HepG2 (cell line): ENCODE measurements around the gene SCYL1. TPM values are rescaled to one million over a fixed set of nuclear protein-coding genes. Genes with fewer than 3 reads are reported as not detected.

Source experiments
- ARNTL ChIP-seq: sonication (generic); formaldehyde crosslinking; IDR thresholded peaks from 2 replicates; pipeline ENCODE4 v1.4.0; 2020; ENCODE audit warnings: mild to moderate bottlenecking, missing genetic modification reagents
- ASH2L ChIP-seq: fragments of 300-600, 200-600 bp; sonication (generic); IDR thresholded peaks from 2 replicates; pipeline ENCODE4 v1.7.0; 2017; ENCODE audit warnings: low read depth, mild to moderate bottlenecking, moderate library complexity, mixed read lengths, low read length; ENCODE audit not compliant: insufficient read length
- CSRNP1 ChIP-seq: sonication (generic); formaldehyde crosslinking; IDR thresholded peaks from 2 replicates; pipeline ENCODE4 v1.8.1; 2023; ENCODE audit warnings: mild to moderate bottlenecking, missing genetic modification reagents
- DMAP1 ChIP-seq: IDR thresholded peaks from 2 replicates; pipeline ENCODE4 v1.6.1; 2016
- HNRNPK ChIP-seq: fragments of 200-400 bp; formaldehyde crosslinking; IDR thresholded peaks from 2 replicates; pipeline ENCODE4 v1.6.1; 2018; ENCODE audit warnings: low read length, low read depth, moderate library complexity, mild to moderate bottlenecking; ENCODE audit not compliant: poor library complexity, severe bottlenecking
- HOXA7 ChIP-seq: sonication (generic); formaldehyde crosslinking; IDR thresholded peaks from 2 replicates; pipeline ENCODE4 v1.8.1; 2022; ENCODE audit warnings: mild to moderate bottlenecking, missing genetic modification reagents, moderate library complexity
- PITX1 ChIP-seq: sonication (generic); formaldehyde crosslinking; IDR thresholded peaks from 2 replicates; pipeline ENCODE4 v1.5.1; 2020; ENCODE audit warnings: mild to moderate bottlenecking, missing genetic modification reagents
- RARG ChIP-seq: sonication (generic); formaldehyde crosslinking; IDR thresholded peaks from 2 replicates; pipeline ENCODE4 v1.4.0; 2020; ENCODE audit warnings: low read depth, mild to moderate bottlenecking, missing genetic modification reagents
- REST ChIP-seq, 2 experiments: IDR thresholded peaks; 2 replicates each; pipeline ENCODE4 v1.6.1; 2011 to 2012; ENCODE audit warnings: low read length in 2 of 2, borderline replicate concordance in 1 of 2, low read depth in 1 of 2, mild to moderate bottlenecking in 1 of 2, moderate library complexity in 1 of 2
- SKIL ChIP-seq: sonication (generic); formaldehyde crosslinking; IDR thresholded peaks from 2 replicates; pipeline ENCODE4 v1.8.0; 2022; ENCODE audit warnings: missing genetic modification reagents, mild to moderate bottlenecking, moderate library complexity, borderline replicate concordance
- STAG1 ChIP-seq: sonication (generic); formaldehyde crosslinking; IDR thresholded peaks from 2 replicates; pipeline ENCODE4 v1.4.0; 2020; ENCODE audit warnings: missing genetic modification reagents
- ZC3H4 ChIP-seq: sonication (generic); formaldehyde crosslinking; IDR thresholded peaks from 2 replicates; pipeline ENCODE4 v1.4.0; 2020; ENCODE audit warnings: missing genetic modification reagents, borderline replicate concordance
- ZFP1 ChIP-seq: IDR thresholded peaks from 2 replicates; pipeline ENCODE4 v1.6.1; 2016
- ZFP36L2 ChIP-seq: sonication (generic); formaldehyde crosslinking; IDR thresholded peaks from 2 replicates; pipeline ENCODE4 v1.4.0; 2020; ENCODE audit warnings: missing genetic modification reagents
- ZGPAT ChIP-seq: IDR thresholded peaks from 2 replicates; pipeline ENCODE4 v1.6.1; 2016; ENCODE audit warnings: mild to moderate bottlenecking
- ZNF20 ChIP-seq: sonication (generic); formaldehyde crosslinking; IDR thresholded peaks from 2 replicates; pipeline ENCODE4 v1.4.0; 2020; ENCODE audit warnings: mild to moderate bottlenecking, moderate library complexity, missing genetic modification reagents
- ZNF383 ChIP-seq: sonication (generic); formaldehyde crosslinking; IDR thresholded peaks from 2 replicates; pipeline ENCODE4 v1.4.0; 2020; ENCODE audit warnings: missing genetic modification reagents, mild to moderate bottlenecking, borderline replicate concordance
- ZNF562 ChIP-seq: sonication (generic); formaldehyde crosslinking; IDR thresholded peaks from 2 replicates; pipeline ENCODE4 v1.8.0; 2022; ENCODE audit warnings: missing genetic modification reagents, borderline replicate concordance
- polyA plus RNA-seq, 8 experiments: library from polyadenylated mRNA; depleted of rRNA in 3 of 8; stranded (reverse) in 7 of 8; unstranded in 1 of 8; fragments of >200 nt; fragmentation: Illumina TruSeq in 4 of 8; extraction: Trizol in 4 of 8; gene quantifications; 2 replicates each; pipeline versions ENCODE4 v1.2.1 to v1.2.3, GENCODE V29; 2011 to 2016; ENCODE audit warnings: low read depth in 4 of 8, missing spikeins in 1 of 8, mixed read lengths in 1 of 8; ENCODE audit not compliant: insufficient read depth in 1 of 8
- total RNA-seq, 5 experiments: library from RNA; depleted of rRNA; stranded (reverse); fragments of >200 nt; fragmentation: Illumina TruSeq; extraction: Trizol; gene quantifications; 2 replicates each; pipeline ENCODE4 v1.2.3, GENCODE V29; 2016; ENCODE audit warnings: low read depth in 1 of 5

SCYL1 gene
- total and polyA plus RNA-seq, 2 of the 13 experiments (the other 11 are each of a cell fraction or from before 2014, with no cell fraction given), result 65.9 to 103 TPM

- TF ChIP-seq CSRNP1 (CRISPR knock-in tag) (no peak), PITX1 (CRISPR knock-in tag) (no peak), ARNTL (CRISPR knock-in tag) (no peak; the same call in 1 of the 2 replicates), ZNF20 (CRISPR knock-in tag) (no peak), ASH2L (peak; percentile 41), ZFP36L2 (no peak), ZNF562 (CRISPR knock-in tag) (no peak), ZGPAT (CRISPR knock-in tag) (peak; percentile 51; the same call in 1 of the 2 replicates), HOXA7 (CRISPR knock-in tag) (no peak), DMAP1 (CRISPR knock-in tag) (peak; percentile 51; the same call in 1 of the 2 replicates), REST (IDR thresholded peaks at IDR 0.05; ENCODE audit: borderline replicate concordance in 1 of 2, low read depth in 1 of 2, low read length in 2 of 2) (no peak), HNRNPK (peak; percentile 82), SKIL (CRISPR knock-in tag) (peak; percentile 42; the same call in 1 of the 2 replicates), STAG1 (peak; percentile 46), ZC3H4 (CRISPR knock-in tag) (no peak), ZFP1 (no peak), RARG (CRISPR knock-in tag) (no peak), ZNF383 (CRISPR knock-in tag) (no peak)
These were observed 49.4 kb downstream of the SCYL1 start (continued) for GRCh38 chr11:65574109-65574810.
